Subcutaneous adipose tissue (tissue), 4 donors: ENCODE measurements around the gene SMARCA1. TPM values are rescaled to one million over a fixed set of nuclear protein-coding genes. Genes with fewer than 3 reads are reported as not detected.

ENCODE experiments used
- total RNA-seq, 4 donors: library from RNA; depleted of rRNA; stranded (reverse); fragments of >200 nt; gene quantifications; one replicate each; pipeline ENCODE4 v1.1.0, GENCODE V29; 2016
- TF ChIP-seq, protein P1 (sequence below): fragments of 450-650 bp; IDR thresholded peaks from one replicate; pipeline ENCODE4 v1.5.1; 2016; ENCODE audit warnings: low read depth, mild to moderate bottlenecking, control low read depth, antibody characterized with exemption, moderate library complexity

Gene SMARCA1
- total RNA-seq, 4 donors from 2014 or later = 28.8 to 39.9 (median 37.7) TPM

DNA sequence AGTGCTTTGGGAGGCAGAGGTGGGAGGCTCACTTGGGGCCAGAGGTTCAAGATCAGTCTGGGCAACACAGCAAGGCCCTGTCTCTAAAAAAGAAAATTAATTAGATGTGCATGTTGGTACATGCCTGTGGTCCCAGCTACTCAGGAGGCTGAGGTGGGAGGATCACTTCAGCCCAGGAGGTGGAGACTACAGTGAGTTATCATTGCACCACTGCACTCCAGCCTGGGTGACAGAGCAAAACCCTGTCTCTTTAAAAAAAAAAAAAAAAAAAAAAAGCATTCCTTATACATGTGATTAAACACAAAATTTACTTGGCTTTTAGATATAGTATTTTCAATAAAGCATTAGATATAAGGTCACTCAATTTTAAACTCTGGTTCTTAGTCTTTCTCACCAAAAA lies 34.9 kb downstream of the SMARCA1 start:
- TF ChIP-seq, protein P1, sequence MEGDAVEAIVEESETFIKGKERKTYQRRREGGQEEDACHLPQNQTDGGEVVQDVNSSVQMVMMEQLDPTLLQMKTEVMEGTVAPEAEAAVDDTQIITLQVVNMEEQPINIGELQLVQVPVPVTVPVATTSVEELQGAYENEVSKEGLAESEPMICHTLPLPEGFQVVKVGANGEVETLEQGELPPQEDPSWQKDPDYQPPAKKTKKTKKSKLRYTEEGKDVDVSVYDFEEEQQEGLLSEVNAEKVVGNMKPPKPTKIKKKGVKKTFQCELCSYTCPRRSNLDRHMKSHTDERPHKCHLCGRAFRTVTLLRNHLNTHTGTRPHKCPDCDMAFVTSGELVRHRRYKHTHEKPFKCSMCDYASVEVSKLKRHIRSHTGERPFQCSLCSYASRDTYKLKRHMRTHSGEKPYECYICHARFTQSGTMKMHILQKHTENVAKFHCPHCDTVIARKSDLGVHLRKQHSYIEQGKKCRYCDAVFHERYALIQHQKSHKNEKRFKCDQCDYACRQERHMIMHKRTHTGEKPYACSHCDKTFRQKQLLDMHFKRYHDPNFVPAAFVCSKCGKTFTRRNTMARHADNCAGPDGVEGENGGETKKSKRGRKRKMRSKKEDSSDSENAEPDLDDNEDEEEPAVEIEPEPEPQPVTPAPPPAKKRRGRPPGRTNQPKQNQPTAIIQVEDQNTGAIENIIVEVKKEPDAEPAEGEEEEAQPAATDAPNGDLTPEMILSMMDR = no peak

DNA sequence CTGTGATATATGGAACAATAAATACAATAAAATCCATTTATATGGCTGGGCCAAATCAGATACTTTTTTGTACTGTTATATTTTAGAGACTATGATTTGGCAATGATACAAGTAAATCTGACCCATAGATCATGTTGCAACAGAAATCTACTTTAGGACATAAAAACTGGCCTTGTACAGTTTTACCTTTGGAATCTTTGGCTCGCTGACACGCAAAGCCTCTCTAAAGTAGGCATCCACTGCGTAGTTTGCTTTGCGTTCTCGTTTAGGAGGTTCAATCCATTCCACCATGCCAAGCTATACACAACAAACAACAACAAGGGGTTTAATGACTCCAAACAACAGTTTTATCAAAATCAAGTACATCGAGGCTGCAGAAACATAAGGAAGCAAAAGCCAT lies 42.4 kb downstream of the SMARCA1 start:
- TF ChIP-seq, protein P1 = no peak

DNA sequence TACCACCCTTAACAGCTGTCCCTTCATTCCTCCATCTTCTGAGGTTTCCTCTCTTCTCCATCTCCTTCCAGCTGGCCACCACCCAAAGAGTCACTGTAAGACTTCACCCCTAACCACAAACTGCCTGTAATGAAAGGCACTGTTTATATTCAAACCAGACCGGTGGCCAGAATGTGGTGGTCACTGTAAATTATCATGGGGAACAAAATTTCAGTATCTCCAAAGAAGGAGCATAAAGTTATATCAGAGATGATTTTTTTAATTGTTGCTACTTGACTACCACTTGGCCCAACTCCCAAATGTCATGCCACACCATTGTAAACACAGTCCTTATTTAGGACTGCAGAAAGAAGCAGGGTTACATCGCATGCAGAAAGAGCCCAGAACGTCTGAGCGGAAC lies 44.8 kb downstream of the SMARCA1 start:
- TF ChIP-seq, protein P1 = no peak

DNA sequence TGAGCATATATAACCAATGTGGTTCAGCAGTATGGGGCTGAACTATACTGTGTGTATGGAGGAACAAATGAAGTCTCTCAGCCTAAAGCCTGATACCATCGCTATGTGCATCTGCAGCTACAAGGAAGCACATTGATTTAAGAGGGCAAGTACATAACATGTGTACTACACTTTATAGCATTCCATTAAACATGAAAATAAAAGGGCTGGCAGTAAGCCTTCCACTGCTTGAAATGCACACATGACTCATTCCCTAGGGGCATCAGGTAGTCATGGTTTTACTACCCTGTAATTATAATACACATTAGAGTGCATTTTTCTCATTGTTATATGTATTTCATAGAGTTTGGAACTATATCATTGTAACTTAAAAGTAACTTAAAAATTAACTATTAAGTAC lies 51.2 kb downstream of the SMARCA1 start:
- TF ChIP-seq, protein P1 = no peak

DNA sequence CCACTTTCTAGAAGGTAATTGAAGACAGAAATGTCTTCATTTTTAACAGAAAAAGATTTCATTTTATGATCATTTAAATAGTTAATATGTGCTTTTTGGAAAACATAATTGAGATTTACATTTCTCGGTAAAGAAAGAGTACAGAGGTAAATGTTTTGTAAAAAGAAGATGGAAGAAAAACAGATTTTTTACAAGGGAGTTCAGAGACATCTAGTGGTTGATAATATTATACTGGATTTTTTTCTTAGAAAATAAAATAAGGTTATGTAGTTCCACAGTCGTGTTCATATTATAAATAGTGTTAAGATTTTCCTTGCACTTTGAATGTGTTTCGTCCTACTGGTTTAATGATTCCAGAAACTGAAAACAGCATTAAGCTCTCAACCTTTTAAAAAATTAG lies 60.6 kb downstream of the SMARCA1 start:
- TF ChIP-seq, protein P1 = no peak

DNA sequence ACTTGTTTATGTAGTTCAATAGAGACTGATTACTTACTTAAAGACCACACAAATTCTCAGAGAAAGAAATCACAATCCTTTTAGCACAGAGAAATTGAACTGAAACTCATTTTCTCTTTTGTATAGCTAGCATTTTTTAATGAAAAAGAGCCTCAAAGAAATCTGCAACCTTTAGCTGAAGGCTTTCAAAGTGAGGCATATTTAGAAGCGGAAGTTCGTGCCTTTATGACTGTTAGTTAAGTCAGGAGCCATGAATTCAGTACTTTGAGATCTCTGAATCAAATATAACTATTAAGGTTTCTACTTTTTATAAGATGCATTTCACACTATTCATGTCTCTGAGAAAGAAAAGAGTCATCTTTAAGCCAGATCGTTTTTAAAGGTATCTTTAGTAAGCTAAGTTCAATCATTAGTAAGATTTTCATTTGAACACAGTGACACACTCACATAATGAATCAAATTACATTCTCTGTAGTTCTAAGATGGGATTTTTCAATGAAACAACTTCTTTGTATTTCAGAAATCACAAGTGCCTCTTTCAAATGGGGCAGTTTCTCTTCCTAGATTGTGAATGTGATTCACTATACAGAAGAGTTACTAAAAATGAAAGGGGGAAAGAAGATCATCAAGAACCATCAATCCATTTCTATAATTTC lies 61.4 kb downstream of the SMARCA1 start:
- TF ChIP-seq, protein P1 = no peak

DNA sequence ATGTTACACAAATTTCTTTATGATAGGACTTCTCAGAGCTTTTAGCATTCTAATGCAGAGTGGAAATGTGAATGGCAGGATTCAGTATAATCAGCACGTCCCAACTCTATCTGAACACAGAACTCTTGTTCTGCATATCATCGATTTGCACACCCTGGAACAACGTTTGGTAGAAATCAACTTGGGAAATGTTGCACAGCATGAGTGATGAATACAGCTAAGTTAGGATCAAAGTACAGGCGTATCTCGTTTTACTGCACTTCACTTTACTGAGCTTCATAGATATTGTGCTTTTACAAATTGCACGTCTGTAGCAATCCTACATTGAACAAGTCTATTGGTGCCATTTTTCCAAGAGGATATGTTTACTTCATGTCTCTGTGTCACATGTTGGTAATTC lies 70.8 kb downstream of the SMARCA1 start:
- TF ChIP-seq, protein P1 = no peak
